Left hindlimb (tissue), 1 donor: ENCODE results near the gene LIPK.
"Not testable (repeated sequence)": the region's sequence is repeated elsewhere in the genome, so short reads cannot be mapped to it uniquely, and the experiment has no call there.

Experiments used
- DNase-seq: peaks from one replicate; pipeline ENCODE4 v3.0.0-alpha.2; 2018

The LIPK gene

GRCh38 chr10:88705958-88706357 lies at the start of gene LIPK:
TSS of gene LIPK (plus strand) at chr10:88706249. CDS start at chr10:88724544, 18,295 bp downstream.
- DNase-seq = no peak

GRCh38 chr10:88657901-88658300 lies 48.1 kb upstream of the LIPK start:
- DNase-seq = no peak

GRCh38 chr10:88659725-88660597 lies 46.1 kb upstream of the LIPK start:
- no peak for DNase-seq

GRCh38 chr10:88660598-88660884 lies 45.5 kb upstream of the LIPK start:
- DNase-seq = no peak

GRCh38 chr10:88661018-88661417 lies 45.0 kb upstream of the LIPK start:
- no peak for DNase-seq

- DNase-seq = no peak
Observed at GRCh38 chr10:88661577-88661976, 44.5 kb upstream of the LIPK start.

- not testable (repeated sequence) for DNase-seq
Observed at GRCh38 chr10:88663153-88663552, 42.9 kb upstream of the LIPK start.

GRCh38 chr10:88664142-88664541 lies 41.9 kb upstream of the LIPK start, which contains the start of gene LIPF:
TSS of gene LIPF (plus strand) at chr10:88664442. CDS start at chr10:88667298, 2,856 bp downstream.
- DNase-seq = no peak

GRCh38 chr10:88668465-88668864 lies 37.6 kb upstream of the LIPK start:
- no peak for DNase-seq

GRCh38 chr10:88670497-88670896 lies 35.6 kb upstream of the LIPK start:
- no peak for DNase-seq

- no peak for DNase-seq
Observed at GRCh38 chr10:88672041-88672440, 34.0 kb upstream of the LIPK start.

GRCh38 chr10:88676283-88677060 lies 29.6 kb upstream of the LIPK start:
- DNase-seq = no peak

- DNase-seq = no peak
Observed at GRCh38 chr10:88680958-88681357, 25.1 kb upstream of the LIPK start.

- DNase-seq = no peak
Observed at GRCh38 chr10:88682491-88682890, 23.6 kb upstream of the LIPK start.

- no peak for DNase-seq
Observed at GRCh38 chr10:88687853-88688467, 18.1 kb upstream of the LIPK start.

- DNase-seq = no peak
Observed at GRCh38 chr10:88689366-88689765, 16.7 kb upstream of the LIPK start.

GRCh38 chr10:88693392-88694020 lies 12.5 kb upstream of the LIPK start:
- DNase-seq = no peak

GRCh38 chr10:88702848-88703597 lies 3.0 kb upstream of the LIPK start:
- no peak for DNase-seq

GRCh38 chr10:88707429-88708155 lies 1.5 kb downstream of the LIPK start:
- DNase-seq = no peak

GRCh38 chr10:88709361-88709760 lies 3.3 kb downstream of the LIPK start:
- DNase-seq = not testable (repeated sequence)

GRCh38 chr10:88715517-88715916 lies 9.5 kb downstream of the LIPK start:
- no peak for DNase-seq

GRCh38 chr10:88721392-88721791 lies 15.3 kb downstream of the LIPK start:
- DNase-seq = no peak
